Measurements from ENCODE around the gene MYLK.

Gene MYLK

DNA sequence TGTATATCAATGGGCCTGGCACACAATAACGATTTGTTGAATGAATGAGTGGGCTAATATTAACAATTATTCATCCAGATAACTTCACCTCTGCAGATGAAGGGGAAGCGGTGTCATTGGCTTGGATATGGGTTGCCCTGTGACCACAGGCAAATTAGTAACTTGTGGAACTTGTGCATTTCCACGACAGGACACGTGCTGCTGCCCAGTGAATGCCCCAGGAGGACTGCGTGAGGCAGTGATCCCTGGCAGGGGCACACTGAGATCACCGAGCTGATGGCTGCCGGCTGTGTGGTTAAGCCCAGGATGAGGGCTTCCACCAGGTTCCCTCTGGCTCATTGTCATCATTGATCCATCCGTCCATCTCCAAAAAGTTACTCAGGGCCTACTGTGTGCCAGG is 215.2 kb downstream of the MYLK start:
- DNase-seq (ENCODE audit: low read depth), result no peak

GRCh38 chr3:123667784-123668183 is 216.3 kb downstream of the MYLK start:
- no peak for DNase-seq (ENCODE audit: low read depth)

DNA sequence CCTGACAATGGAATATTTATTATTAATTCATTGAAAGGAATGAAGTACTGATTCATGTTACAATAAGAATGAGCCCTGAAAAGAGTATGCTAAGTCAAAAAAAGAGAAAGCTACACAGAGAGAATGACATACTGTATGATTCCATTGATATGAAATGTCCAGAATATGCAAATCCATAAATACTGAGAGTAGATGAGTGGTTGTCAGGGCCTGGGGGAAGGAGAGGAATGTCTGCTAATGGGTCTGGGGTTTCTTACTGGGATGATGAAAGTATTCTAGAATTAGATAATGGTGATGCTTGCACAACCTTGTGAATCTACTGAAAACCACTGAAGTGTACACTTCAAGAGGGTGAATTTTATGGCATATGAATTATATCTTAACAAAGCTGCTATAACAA is 219.4 kb downstream of the MYLK start:
- no peak for DNase-seq (ENCODE audit: low read depth)

DNA sequence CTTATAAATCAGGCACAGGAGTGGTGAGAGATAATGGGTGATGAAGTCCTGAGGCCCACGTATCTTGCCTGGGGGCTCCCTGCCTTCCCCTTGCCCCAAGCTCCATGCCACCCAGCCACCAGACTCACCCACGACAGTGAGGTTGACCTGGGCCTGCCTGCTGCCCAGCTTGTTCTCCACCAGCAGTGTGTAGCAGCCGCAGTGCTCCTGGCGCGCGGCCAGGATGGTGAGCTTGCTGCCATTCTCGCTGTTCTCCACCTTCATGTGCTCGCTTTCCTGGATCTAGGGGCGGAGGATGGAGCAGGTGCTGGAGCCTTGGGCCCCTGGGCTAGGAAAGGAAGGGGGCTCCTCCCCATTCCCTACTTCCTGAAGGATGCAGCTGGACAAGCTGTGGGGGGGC is 220.2 kb downstream of the MYLK start:
- no peak for DNase-seq (ENCODE audit: low read depth)

DNA sequence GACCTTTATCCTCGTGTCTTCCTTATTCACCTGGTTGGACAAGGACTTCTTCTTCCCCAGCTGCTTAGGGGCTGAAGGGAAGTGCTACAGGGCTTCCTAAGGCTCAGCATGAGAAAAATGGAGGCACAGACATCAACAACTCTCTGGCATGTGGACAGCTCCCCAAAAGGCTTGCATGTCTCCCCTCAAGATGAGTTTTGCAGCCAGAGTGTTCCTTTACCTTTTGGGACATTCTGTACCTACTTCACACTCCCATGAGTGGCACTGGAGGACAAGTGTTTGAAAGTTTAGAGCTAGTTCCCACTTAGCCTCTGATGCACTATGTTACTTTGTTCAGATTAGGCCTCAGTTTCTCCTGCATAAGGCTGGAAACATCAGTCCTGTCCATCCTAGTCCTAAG is 222.2 kb downstream of the MYLK start:
- no peak for DNase-seq (ENCODE audit: low read depth)

DNA sequence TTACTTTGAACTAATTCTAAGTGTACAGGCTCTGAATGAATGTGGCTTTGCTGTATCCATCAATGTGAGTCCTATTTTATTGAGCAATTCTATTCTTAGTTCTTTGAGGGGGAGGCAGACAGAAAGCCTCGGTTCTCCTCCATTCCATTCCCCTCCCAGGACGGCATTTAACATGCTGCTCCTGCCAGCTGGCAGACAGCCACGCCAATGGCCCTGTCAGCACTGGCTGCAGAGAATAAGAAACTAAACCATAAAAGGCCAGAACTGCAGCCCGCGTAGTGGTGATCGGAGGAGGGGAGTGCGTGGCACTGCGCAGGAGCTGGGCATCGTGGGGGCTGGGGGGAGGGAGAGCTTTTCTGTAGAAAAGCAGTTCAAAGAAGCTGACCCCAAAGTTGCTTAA is 223.2 kb downstream of the MYLK start:
- DNase-seq (ENCODE audit: low read depth), result peak; percentile 95

GRCh38 chr3:123660141-123660675 is 223.9 kb downstream of the MYLK start:
- no peak for DNase-seq (ENCODE audit: low read depth)

DNA sequence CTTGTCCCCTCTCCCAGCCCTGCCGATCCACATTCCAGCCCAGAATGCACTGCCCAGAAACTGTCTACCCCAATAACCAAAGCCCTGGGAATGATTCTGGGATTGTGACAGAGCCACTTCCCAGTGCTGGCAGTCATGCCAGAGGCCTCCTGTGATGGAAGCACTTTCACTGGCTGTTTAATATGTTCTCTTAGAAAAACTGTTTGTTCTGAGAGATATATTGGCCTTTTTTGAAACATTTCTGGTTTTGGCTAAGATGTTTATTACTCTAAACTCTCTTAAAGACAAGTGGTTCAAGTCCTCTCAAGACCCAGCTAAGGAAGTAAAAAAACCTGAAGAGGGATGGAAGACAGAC is 225.3 kb downstream of the MYLK start:
- peak; percentile 79 for DNase-seq (ENCODE audit: low read depth)

DNA sequence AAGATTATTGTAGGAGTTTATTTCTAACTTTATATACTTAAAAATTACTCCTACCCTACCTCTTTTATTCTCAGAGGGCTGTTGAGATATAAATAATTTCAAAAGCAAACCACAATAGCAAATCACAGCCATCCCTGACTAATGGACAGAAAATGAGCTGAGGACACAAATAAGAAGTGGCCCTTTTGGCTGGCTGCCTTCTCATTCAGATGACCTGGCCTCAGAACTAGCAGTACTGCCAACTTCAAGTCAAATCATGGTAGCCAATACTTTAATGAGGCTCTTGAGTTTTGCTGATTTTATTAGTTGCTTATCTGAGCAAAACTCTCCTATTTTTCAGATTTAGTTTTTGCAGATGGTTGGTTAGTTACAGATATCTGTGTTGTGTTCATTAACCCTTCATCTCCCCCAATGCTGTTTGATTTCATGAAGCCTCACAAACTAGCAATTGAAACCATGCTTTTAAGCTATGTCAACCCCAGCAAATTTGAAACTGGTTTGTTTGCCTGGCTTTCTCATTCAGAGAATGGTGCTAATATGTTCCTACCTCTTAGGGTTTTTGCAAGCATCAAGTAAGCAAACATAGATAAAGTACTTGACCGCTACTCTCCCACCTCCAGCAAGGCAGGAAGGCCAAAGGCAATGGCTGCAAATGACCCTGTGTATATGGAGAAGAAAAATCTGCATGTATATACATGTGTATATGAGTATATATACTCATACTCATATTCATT is 225.8 kb downstream of the MYLK start:
- DNase-seq (ENCODE audit: low read depth), result peak; percentile 87

- DNase-seq (ENCODE audit: low read depth), result peak; percentile 52
Measured at GRCh38 chr3:123657568-123657967, 226.6 kb downstream of the MYLK start.

DNA sequence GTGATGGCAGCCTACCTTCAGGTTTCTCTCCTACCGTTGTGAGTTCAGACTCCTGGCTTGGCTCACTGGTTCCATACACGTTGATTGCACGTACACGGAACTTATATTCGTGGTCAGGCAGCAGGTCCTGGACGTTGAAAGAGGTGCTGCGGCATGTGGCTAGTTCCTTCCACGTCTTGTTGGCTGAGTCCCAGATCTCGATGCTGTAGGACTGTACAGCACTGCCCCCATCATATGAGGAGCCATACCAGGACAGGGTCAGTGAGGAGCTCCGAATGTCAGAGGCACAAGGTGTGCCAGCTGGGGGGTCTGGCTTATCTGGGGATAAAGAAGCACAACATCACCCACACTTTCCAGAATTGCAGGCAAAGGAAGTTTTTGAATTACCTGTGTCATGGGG is 227.0 kb downstream of the MYLK start:
- no peak for DNase-seq (ENCODE audit: low read depth)

GRCh38 chr3:123656691-123657090 is 227.4 kb downstream of the MYLK start:
- DNase-seq (ENCODE audit: low read depth), result no peak

- DNase-seq (ENCODE audit: low read depth), result no peak
Measured at GRCh38 chr3:123656274-123656673, 227.9 kb downstream of the MYLK start.

DNA sequence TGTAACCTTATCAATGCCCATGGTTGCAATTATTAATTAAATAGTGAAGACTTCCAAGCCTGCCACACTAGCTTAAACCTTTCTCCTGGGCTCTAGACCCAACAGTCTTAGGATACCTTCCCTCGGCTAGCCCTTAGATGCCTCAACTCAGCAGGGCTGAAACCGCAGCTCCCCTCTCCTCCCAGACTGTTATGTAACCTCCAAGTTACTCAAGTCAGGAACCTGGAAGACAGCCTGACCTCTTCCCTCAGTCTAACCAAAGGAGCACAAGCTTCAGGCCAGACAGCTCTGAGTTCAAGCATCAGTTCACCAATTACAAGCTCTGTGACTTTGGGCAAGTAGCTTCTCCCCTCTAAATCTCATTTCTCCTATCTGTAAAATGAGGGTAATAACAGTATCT is 228.7 kb downstream of the MYLK start:
- no peak for DNase-seq (ENCODE audit: low read depth)

DNA sequence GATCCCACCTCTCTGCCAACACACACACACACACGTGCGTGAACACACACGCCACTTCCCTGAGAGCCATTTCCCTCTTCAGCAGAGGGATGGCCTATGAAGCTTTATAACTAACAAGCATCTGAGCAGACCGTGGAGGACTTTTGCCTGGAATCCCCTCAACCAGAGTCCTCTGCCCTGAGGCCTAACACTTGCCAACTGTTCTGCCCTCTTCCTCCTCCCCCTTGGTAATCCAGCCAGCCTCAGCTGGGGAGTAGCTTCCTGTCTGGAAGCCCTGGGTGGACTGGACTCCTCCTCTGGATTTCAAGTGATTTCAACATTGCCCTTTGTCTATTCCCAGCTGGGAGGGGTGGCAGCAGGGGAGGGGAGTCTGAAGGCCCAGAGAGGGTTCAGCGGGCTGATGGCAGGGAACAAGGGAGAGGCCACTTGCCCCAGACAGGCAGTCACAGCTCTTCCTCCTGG is 230.9 kb downstream of the MYLK start:
- peak; percentile 93 for DNase-seq (ENCODE audit: low read depth)

DNA sequence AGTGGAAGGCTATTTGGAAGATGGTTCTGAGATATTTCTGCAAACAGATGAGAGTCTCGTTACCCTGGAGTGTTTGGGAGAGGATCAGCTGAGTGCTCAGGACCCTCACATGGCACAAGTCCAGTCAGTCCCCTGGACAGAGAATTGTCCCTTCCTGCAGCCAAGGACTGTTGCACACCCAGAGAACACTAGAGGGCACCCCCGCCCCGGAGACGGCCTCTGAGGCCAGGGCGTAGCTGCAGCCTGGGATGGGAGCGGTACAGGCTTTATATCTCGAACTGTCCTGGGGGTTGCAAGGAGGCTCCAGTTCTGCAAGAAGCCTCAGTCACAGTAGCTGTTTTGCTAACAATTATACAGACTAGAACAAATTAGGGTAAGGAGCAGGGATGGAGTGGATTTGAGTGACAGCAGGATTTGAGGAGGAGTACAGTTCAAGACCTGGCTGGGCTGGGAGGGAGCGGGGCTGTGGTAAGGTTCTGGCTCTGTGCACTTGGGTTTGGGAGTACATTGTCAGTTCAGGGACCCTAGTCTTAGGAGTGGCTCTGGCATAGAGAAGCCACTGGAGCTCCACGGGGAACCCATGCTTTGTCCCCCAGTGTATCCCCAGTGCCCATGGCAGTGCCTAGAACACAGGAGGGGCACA is 231.7 kb downstream of the MYLK start:
- DNase-seq (ENCODE audit: low read depth), result peak; percentile 64

DNA sequence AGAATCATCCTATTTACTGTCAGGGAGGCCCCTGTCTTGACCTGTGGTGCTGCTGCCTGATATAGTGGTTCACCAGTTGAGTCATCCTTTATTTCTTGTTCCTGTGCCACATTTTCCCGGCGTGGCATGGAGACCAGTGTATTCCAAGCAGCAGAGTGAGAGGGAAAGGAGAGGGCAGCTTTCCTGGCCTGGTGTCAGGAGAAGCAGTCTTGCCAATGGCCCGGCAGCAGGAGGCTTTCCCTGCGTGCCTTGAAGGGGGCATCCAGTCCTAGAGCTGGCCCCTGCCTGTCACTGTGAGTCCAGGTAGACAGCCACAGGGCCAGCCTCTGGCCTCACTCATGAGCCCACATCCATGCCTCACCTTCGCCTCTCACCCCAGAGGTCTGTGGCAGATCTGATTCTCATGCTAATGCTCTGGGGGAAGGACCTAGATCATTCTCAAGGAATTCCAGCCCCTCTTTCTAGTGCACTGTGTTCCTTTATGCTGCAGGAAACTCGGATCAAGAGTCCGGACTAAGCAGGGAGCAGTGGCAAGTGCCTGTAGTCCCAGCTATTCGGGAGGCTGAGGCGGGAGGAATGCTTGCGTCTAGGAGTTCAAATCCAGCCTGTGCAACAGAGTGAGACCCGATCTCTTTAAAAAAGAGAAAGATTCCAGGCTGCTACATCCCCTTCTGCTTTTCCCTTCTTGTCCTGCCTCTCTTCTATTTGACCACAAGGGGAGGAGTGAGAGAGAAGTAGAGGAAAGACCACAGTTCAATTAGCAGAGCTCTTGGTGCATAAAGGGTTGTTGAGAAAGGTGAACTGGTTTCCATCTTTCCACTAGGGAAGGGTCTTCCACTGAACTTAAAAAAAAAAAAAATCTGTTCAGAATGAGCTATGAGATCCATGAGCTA is 232.4 kb downstream of the MYLK start:
- DNase-seq (ENCODE audit: low read depth), result no peak

DNA sequence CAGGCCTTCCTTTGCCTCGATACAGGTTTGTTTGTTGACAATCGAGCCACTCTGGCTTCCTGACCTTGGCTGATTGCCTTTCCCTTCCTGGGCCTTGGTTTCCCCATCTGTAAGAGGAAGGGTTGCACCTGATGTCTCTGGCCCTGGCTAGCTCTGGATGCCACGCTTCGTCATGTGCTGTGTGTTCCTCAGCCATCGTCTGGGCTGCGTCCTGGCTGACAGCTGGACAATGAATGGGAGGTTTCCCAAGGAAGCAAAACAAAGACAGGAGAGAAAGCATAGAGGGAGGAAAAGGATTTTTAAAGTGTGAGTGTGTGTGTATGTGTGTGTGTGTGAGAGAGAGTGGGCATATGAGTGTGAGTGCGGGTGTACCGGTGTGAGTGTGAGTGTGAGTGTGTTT is 234.0 kb downstream of the MYLK start:
- no peak for DNase-seq (ENCODE audit: low read depth)

- DNase-seq (ENCODE audit: low read depth), result no peak
Measured at GRCh38 chr3:123648696-123649405, 235.3 kb downstream of the MYLK start.

GRCh38 chr3:123644358-123644757 is 239.8 kb downstream of the MYLK start:
- no peak for DNase-seq (ENCODE audit: low read depth)

- peak; percentile 24 for DNase-seq (ENCODE audit: low read depth)
Measured at GRCh38 chr3:123642957-123643330, 241.2 kb downstream of the MYLK start.
